HepG2 (cell line): ENCODE results near the gene TMEM235.

Experiments
- CERS6 ChIP-seq: sonication (generic); formaldehyde crosslinking; IDR thresholded peaks from 2 replicates; pipeline ENCODE4 v1.5.0; 2020; ENCODE audit warnings: missing genetic modification reagents
- CTCF ChIP-seq: sonication (generic); formaldehyde crosslinking; IDR thresholded peaks from 2 replicates; pipeline ENCODE4 v1.5.0; 2020; ENCODE audit warnings: mild to moderate bottlenecking, missing genetic modification reagents, moderate library complexity
- E2F1 ChIP-seq: sonication (generic); formaldehyde crosslinking; IDR thresholded peaks from 2 replicates; pipeline ENCODE4 v1.5.0; 2020; ENCODE audit warnings: missing genetic modification reagents
- HCFC1 ChIP-seq: fragments of 150-350 bp; IDR thresholded peaks from 2 replicates; pipeline ENCODE4 v1.6.1; 2014; ENCODE audit warnings: low read depth, low read length
- MAZ ChIP-seq, 2 experiments: sonication (generic) in 1 of 2; formaldehyde crosslinking in 1 of 2; IDR thresholded peaks; 2 replicates each; pipeline versions ENCODE4 v1.5.0 to v1.6.1; 2012 to 2020; ENCODE audit warnings: low read depth in 2 of 2, mild to moderate bottlenecking in 2 of 2, borderline replicate concordance in 1 of 2, improper control_type of control experiment in 1 of 2, low read length in 1 of 2, missing genetic modification reagents in 1 of 2, moderate library complexity in 1 of 2
- MXI1 ChIP-seq: IDR thresholded peaks from 3 replicates; pipeline ENCODE4 v1.6.1; 2012; ENCODE audit warnings: low read depth, low read length, inconsistent platforms, borderline replicate concordance
- NFIC ChIP-seq: IDR thresholded peaks from 2 replicates; pipeline ENCODE4 v1.6.1; 2012; ENCODE audit warnings: mild to moderate bottlenecking, low read length, inconsistent platforms
- POLR2AphosphoS5 ChIP-seq: IDR thresholded peaks from 2 replicates; pipeline ENCODE4 v1.6.1; 2012; ENCODE audit warnings: low read depth, low read length
- PREB ChIP-seq: sonication (generic); formaldehyde crosslinking; IDR thresholded peaks from 2 replicates; pipeline ENCODE4 v1.4.0; 2020; ENCODE audit warnings: missing genetic modification reagents
- SMAD3 ChIP-seq: sonication (generic); formaldehyde crosslinking; IDR thresholded peaks from 2 replicates; pipeline ENCODE4 v1.4.0; 2020; ENCODE audit warnings: missing genetic modification reagents
- TGIF2 ChIP-seq: IDR thresholded peaks from 2 replicates; pipeline ENCODE4 v1.6.1; 2016; ENCODE audit warnings: control low read depth, missing compliant biosample characterization
- ZKSCAN8 ChIP-seq: IDR thresholded peaks from 2 replicates; pipeline ENCODE4 v1.6.1; 2016; ENCODE audit warnings: borderline replicate concordance, missing genetic modification reagents, missing compliant biosample characterization
- ZNF546 ChIP-seq: sonication (generic); formaldehyde crosslinking; conservative IDR thresholded peaks from 2 replicates; pipeline ENCODE4 v1.8.1; 2023; ENCODE audit warnings: mild to moderate bottlenecking, missing genetic modification reagents
- ZNF574 ChIP-seq: sonication (generic); formaldehyde crosslinking; IDR thresholded peaks from 2 replicates; pipeline ENCODE4 v1.4.0; 2020; ENCODE audit warnings: missing genetic modification reagents

GRCh38 chr17:78237401-78238012 is 6.1 kb downstream of the TMEM235 start:
- TF ChIP-seq SMAD3 (CRISPR knock-in tag): no peak
- TF ChIP-seq MAZ (IDR thresholded peaks at IDR 0.05; ENCODE audit: borderline replicate concordance, low read depth, low read length): no peak
- no peak for TF ChIP-seq MAZ (CRISPR knock-in tag; IDR thresholded peaks at IDR 0.05; ENCODE audit: low read depth)
- no peak for TF ChIP-seq TGIF2 (CRISPR knock-in tag)
- no peak for TF ChIP-seq PREB
- no peak for TF ChIP-seq ZNF574 (CRISPR knock-in tag)
- no peak for TF ChIP-seq MXI1
- no peak for TF ChIP-seq NFIC
- TF ChIP-seq ZNF546 (CRISPR knock-in tag): no peak
- no peak for TF ChIP-seq ZKSCAN8 (CRISPR knock-in tag)
- TF ChIP-seq CTCF (CRISPR knock-in tag): no peak
- no peak for TF ChIP-seq CERS6 (CRISPR knock-in tag)
- no peak for TF ChIP-seq HCFC1
- no peak for TF ChIP-seq E2F1 (CRISPR knock-in tag)
- TF ChIP-seq POLR2AphosphoS5: no peak
